GM19438 (cell line): Measurements from ENCODE around the gene NDUFS1.
"Not testable (repeated sequence)": the region's sequence is repeated elsewhere in the genome, so short reads cannot be mapped to it uniquely, and the experiment has no call there.

ENCODE experiments used
- ATAC-seq: cut with Tn5 transposase; IDR thresholded peaks from one replicate; pipeline ENCODE4 v1.9.1; 2021; ENCODE audit warnings: low read depth; ENCODE audit not compliant: unreplicated experiment

NDUFS1 gene

DNA sequence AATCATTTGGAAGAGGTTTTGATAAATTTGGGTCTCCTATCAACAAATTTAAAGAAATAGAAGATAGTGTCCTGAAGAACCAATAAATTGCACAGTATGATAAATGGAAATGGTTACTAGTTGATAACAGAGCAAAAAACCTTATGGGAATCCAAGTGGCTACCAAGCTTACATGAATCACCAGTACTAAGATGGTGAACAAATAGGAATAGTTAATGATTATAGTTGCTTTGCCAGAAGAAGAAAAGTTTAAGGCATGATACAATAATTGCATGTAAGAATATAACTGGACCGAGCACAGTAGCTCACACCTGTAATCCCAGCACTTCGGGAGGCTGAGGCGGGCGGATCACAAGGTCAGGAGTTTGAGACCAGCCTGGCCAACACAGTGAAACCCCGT lies 53.7 kb downstream of the NDUFS1 start:
- no peak for ATAC-seq

DNA sequence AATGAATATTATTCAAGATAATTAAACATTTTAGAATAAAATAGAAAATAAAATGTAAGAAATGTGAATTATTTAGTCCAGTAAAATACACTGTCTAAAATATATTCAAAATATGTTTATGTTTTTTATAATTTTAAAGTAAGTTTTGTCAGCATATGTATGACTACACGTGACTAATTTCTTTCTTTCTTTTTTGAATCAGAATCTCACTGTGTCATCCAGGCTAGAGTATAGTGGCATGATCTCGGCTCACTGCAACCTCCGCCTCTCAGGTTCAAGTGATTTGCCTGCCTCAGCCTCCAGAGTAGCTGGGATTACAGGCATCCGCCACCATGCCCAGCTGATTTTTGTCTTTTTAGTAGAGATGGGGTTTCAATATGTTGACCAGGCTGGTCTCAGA lies 54.2 kb downstream of the NDUFS1 start:
- ATAC-seq: no peak

DNA sequence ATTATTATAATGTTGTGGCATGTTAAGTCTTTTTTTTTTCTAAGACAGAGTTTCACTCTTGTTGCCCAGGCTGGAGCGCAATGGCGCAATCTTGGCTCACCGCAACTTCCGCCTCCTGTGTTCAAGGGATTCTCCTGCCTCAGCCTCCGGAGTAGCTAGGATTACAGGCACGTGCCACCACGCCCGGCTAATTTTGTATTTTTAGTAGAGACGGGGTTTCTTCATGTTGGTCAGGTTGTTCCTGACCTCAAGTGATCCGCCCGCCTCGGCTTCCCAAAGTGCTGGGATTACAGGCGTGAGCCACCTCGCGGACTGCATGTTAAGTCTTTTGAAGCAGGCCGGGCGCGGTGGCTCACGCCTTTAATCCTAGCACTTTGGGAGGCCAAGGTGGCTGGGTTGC lies 60.4 kb downstream of the NDUFS1 start:
- not testable (repeated sequence) for ATAC-seq

DNA sequence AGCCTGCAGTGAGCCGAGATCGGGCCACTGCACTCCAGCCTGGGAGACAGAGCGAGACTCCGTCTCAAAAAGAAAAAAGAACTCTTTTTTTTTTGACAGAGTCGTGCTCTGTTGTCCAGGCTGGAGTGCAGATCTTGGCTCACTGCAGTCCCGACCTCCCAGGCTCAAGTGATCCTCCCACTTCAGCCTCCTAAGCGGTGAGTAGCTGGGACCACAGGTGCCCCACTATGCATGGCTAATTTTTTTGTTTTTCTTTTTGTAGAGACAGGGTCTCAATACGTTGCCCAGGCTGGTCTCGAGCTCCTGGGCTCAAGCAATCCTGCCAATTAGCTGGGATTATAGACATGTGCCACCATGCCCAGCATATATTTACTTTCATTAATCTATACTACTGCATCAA lies 60.8 kb downstream of the NDUFS1 start:
- ATAC-seq: no peak

DNA sequence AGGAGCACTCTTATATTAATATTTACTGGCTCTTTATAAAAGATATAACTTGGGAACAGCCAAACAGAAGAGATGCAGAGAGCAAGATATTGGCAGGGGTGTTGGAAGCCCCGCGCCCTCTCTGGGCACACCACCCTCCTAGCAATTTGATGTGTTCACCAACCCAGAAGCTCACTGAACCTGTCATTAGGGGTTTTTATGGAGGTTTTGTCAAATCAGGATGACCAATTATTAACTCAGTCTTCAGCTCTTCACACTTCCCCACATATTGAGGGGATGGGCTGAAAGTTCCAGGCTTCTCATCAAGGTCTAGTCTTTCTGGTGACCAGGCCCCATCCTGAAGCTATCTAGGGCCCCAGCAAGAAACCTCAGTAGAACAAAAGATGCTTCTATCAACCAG lies 62.4 kb downstream of the NDUFS1 start:
- ATAC-seq: no peak

DNA sequence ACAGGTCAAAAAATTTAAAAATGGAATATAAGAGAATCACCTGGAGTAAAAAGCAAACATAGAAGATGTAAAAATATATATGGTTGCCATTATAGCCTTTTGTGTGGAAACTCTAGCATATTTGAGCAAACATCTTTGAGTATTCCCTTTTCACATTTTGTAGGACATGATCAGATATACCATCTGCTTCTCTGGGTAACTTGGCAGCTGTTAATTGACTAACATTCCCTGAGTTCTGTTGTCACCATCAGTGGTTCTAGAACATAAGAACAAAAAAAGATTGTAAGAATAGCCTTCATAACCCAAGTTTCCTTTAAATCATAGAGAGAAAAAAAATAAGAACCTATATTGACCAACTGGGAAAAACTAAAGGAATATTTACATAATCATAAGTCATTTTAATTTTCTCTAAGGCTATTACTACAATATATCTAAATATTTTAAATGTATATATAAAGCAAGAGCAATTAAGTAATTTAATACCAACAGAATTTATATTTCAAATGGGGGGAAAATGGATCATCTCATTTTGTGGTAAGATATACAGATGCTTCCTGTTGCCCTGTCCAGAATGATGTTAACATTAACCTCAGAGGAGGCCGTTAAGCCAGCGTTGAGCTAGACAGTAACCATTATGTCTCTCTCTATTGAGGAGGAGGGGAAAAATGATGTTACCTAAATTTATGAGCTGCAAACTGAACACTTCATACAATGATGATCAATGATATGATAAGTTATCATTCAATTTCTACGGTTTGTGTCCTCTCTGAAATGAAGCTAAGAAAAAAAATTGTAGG lies 63.5 kb downstream of the NDUFS1 start:
- ATAC-seq: no peak

DNA sequence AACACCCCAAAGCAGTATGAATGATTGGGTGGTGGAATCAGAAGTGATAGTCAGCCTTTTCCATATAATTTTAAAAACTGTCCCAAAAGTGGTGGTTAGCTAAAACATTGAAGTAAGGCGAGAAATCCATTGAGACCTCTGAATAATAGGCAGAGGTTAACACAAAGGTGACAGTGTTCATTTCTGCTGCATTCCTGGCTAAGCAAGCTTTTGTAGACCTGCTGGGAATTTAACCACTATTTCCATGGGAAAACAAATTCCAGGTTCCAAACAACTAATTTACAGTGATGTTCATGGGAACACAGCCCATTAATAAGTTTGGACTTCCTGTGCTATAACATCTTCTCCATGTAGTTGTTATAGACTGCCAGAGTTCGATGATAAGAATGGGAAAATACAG lies 66.9 kb downstream of the NDUFS1 start:
- ATAC-seq: no peak

DNA sequence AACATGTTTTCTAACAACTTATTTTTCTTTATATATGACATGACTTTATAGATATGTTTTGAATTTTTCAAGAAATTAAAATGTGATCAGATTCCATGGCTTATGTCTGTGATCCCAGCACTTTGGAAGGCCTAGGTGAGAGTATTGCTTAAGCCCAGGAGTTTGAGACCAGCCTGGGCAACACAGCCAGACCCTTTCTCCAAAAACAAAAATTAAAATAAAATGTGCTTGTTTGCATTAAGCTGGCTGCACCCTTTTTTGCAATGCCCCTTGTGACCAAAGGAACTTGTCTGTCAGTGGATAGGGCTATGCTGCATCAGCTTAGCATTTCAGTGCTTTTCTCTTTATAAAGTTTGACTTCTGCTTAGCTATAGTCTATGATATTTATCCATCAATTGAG lies 71.0 kb downstream of the NDUFS1 start:
- ATAC-seq: no peak

DNA sequence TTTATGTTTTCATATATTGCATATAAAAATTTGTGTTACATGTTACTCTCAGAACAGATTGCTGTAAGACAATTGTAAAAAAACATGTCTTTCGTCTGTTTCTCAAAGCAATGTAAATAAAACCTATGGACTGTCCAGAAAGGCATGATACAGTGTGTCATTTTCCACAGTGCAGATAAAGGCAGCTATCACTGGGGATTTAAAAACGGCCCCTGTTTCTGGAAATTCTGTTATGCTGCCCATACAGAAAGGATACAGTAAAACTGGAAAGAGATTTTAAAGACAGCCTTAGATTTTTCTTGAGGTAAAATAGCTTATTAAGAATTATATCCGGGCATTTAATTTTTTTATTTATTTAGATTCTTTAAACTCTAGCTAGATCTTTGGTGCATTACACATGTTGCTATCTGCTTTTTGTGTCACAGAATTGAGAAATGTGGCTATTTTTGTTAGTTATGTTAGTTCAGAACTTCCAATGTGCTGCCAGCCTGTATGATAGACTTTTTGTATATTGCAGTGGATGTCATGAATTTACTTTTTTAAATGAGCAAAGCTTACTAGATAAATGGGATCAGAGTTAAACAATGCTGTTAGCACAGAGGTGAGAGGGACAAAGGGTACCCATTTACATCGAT lies 72.4 kb downstream of the NDUFS1 start:
- ATAC-seq: no peak

DNA sequence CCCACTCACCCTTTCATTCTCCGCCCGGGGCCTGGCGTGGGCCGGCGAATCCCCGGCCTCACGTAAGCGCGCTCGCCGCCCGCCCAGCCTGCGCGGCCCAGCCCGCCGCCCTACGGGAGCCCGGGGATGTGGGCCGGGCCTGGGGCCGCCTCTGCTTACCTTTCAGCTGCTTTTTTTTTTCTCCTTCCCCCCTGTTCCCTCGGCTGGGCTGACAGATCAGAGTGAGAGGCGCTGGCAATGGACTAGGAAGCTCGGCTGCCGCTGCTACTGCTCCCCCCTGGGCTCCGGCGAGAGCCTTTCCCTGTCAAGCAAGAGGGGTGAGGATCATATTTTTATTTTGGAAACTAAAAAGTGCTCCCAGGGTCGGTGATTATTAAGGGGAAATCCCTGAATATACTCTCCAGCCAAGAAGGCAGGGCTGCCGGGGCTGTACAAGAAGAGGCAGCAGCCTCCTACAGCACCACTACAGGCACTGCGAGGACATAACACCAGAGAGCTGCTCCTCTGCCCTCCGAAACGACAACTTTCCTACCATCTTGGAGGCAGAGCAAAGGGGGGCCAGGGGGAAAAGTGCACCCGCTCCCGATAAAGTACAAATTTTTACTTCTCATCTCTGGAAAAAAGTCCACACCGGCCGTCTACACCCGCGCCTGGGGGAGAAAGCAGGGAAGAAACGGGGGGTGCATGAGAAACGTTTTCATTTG lies 73.3 kb downstream of the NDUFS1 start, which contains the start of gene INO80D:
TSS of gene INO80D (minus strand) at position 433 of the 704 bp plus-strand sequence. CDS start 23,158 bp downstream, outside the sequence.
- ATAC-seq: peak; percentile 85

DNA sequence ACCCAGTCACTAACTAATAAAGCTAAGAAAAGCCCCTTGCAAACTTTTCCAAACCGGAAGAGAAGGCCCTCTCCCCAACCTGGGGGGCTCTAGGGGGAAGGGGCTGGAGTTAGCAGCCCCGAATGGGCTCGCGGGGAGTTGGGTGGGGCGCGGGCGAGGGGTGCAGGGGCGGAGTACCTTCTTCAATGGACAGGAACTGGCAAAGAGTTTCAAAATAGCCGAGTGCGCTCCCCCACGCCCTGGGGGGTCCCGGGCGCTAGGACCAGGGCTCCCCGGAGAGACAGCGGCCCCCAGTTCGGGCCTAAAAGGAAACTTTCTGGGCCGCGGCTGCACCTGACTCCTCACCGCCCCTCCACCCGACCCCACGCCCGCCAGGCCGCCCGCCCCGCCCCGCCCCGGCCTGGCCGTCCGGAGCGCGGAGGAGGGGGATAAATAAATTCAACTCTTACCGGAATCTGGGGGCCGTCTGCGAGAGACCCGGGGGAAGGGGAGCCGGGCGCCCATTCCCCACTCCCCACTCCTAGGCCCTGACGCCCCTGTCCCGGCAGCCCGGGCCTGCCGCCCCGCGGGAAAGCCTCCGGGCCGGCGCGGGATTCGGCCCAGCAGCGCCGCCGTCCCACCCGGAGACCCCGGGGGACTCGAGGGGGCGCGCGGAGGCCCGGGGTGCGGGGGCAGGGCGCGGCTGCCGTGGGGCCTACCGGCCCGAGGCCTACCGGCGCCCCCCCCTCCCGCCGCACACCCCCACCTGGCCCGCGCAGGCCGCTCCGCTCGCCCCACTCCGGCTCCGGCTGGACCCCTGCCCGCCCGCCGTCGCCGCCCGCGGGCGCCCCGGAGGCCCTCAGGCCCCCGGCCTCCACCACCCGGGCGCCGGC lies 74.1 kb downstream of the NDUFS1 start:
- peak; percentile 26 for ATAC-seq

DNA sequence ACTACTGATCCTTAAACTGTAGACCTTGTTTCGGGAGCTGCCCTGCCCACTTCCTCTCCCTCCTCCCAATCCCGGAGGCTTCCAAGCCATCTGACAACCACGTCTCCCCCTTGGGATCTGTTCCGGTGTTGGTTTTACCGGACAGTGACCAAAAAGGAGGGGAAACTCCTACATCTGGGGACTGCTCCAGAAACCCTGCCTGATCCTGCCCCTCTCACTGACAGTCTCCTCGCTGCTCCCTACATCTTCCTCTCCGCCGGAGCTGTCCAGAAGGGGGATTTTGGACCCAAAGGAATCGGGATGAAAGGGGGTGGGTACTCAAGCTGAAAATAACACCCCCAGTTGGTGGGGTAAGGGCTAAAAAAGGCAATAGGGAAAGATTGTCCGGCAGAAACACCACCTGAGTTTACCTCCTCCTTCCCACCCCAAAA lies 74.8 kb downstream of the NDUFS1 start:
- no peak for ATAC-seq

DNA sequence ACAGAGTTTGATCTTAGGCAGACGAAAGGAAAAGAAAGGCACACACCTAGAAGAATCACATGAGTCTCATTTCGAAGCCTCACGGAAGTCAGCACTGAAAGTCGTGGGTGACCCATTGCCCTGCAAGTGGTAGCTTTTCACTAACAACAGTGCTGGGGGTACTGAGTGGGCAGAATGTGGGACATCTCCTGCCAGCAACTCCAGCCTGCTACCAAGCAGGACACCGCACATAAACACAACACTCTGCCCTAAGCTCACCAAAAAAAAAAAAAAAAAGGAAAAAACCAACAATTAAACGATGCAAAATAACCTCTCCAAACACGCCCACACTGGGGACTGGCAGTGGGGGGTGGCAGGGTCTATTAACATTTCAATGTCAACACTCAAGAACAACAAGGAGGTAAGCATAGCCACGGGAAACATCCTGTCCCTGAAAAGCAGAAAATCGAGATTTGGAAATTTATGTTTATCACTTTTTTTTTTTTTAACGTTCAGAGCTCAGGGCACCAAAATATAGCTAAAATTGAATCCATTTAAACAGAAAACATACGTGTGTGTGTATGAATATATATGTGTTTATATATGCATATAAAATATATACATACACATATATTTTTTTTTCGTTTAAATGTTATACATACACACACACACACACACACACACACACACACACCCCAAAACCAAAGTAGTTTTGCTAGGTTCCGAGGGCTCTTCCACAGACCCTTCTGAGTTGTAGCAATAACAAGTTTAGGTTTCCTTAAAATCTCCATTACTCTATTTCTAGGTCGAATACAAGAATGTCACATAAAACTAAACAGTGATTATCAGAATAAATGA lies 75.4 kb downstream of the NDUFS1 start:
- no peak for ATAC-seq

DNA sequence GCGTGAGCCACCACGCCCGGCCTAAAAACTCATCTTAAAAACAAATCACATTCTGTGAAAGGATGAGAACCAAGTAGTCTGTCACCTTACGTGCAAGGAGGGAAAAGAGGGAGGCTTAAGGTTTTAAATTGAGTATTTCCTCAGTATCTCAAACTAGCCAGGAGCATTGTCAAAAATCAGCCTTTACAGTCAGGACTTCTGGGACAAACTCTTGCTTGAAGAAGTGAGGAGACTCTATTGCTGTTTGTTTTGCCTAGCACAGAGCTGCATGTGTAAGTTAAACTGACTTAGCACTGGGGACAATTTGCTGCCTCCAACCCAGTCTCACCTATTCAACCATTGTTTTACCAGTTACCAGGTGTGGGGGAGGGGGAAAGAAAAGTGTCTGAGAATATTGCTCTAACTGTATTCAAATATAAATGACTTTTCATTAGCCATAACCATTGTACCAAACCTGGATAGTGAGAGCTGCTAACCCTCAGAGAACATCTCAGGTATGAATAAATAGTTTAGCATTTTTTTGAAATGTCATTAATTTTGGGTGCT lies 76.9 kb downstream of the NDUFS1 start:
- no peak for ATAC-seq

DNA sequence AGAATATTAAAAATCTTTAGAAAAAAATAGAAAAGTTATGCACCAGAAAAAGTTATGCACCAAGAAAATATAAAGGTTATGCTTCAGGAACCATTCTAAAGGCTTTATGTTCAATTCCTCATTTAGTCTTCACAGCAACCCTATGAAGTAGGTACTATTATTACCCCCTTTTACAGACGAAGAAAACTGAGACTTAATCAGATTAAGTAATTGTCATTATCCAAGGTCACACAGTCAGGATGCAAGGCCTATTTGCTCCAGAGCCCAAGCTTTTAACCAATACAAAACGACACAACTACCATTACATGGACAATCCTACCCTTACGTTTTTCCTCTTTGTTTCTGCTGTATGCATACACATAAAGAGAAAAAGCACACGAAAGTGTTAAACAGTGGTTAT lies 78.3 kb downstream of the NDUFS1 start:
- no peak for ATAC-seq

DNA sequence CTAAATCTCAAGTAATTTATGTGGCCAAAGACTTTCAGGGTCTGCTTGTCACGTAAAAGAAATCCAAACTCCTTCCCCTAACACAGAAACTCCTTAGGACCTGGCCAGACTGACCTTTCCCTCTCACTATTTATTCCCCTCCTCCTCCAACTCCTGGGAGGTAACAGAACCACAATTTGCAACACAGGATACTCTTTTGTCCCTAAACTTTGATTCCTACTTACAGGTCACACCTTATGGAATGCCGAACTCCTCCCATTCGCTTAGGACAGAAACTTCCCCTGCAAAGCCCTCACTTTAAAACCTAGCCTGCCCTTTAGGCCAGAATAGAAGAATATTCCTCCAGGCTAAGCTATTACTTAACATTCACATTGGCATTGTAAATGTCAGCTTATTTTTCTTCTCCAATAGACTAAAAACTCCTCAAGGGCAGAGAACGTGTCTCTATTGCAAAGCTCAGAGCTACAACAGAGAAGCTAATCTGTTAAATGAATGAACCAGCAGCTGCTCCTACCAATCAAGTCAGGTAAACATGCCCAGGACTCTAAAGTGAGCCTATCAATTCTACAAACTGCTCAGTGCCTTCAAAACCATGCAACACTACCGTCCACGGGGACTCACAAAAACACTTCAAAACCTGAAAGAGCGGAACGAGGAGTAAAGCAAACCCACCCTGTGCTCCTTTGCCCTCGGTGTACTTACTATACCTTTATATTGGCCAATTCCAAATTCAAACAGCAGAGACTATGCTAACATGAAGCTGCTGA lies 79.4 kb downstream of the NDUFS1 start:
- no peak for ATAC-seq

DNA sequence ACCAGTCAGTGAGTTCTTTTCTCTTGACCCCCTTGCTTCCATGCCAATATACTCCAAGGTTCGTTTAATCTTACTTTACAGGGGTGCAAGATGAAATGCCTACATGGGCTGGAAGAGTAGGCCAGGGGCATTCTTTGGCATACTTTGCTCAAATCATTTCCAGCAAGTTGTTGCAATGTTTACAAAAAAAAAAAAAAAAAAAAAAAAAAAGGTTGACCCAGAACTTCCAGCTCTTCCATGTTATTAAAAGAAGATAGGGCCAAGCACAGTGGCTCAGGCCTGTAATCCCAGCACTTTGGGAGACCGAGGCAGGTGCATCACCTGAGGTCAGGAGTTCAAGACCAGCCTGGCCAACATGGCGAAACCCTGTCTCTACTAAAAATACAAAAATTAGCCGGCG lies 81.4 kb downstream of the NDUFS1 start:
- not testable (repeated sequence) for ATAC-seq

DNA sequence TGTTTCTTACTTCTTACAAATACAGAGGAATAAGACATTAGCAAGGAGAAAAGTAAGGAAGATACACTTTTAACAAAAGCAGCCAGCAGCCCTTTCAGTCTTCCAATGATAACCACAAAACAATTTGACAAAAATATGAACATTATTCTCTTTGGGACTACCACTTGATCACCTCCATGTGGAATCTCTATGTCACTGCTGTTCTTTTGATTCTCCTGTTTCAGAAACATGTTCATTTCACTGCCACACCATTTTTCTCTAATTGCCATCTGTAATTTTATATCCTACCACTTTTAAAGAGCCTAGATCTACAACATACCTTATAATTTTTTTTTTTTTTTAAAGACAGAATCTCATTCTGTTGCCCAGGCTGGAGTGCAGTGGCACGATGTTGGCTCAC lies 84.1 kb downstream of the NDUFS1 start:
- no peak for ATAC-seq

DNA sequence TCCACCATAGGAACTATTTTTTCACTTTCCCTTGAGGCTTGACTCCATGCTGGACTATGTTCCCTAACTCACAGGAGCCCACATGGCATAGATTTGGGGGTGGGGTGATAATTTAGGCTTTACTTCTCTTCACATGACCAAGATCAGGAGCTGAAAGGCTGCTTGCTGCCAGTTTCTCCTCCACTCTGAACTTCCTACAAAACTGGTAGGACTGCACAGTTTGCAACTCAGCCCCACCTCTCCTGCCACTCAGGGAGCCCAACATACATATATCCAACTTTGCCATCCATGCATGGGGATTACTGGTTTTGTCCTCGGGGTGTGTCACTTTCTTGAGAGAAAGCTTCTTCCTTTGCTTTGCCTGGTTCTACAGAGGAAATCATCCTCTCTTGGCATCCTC lies 87.4 kb downstream of the NDUFS1 start:
- ATAC-seq: no peak
